BLaER1 treated with 17β-estradiol and CSF1 and Interleukin-3, amounts not matched to agents 10 nM and 100 nM (cell line): Measurements from ENCODE around the gene CFHR4.
"Not testable (repeated sequence)": the region's sequence is repeated elsewhere in the genome, so short reads cannot be mapped to it uniquely, and the experiment has no call there.

Experiments
- H3K27ac ChIP-seq, 11 experiments: shearing (Covaris generic); formaldehyde crosslinking; 2 replicates each; pipeline ENCODE4 v1.8.1; 2022
- H3K27me3 ChIP-seq, 11 experiments: shearing (Covaris generic); formaldehyde crosslinking; 2 replicates each; pipeline ENCODE4 v1.8.1; 2022
- H3K36me3 ChIP-seq, 11 experiments: shearing (Covaris generic); formaldehyde crosslinking; 2 replicates each; pipeline ENCODE4 v1.8.1; 2022
- H3K4me1 ChIP-seq, 10 experiments: shearing (Covaris generic); formaldehyde crosslinking; 2 replicates each; pipeline ENCODE4 v1.8.1; 2022
- H3K4me2 ChIP-seq, 11 experiments: shearing (Covaris generic); formaldehyde crosslinking; 2 replicates each; pipeline ENCODE4 v1.8.1; 2022
- H3K4me3 ChIP-seq, 10 experiments: shearing (Covaris generic); formaldehyde crosslinking; 2 replicates each; pipeline ENCODE4 v1.8.1; 2022
- H3K9ac ChIP-seq, 11 experiments: shearing (Covaris generic); formaldehyde crosslinking; 2 replicates each; pipeline ENCODE4 v1.8.1; 2022
- H3K9me3 ChIP-seq, 11 experiments: shearing (Covaris generic); formaldehyde crosslinking; replicated peaks in 1 of 11; 2 replicates each; pipeline ENCODE4 v1.8.1; 2022
- H4K20me1 ChIP-seq, 11 experiments: shearing (Covaris generic); formaldehyde crosslinking; 2 replicates each; pipeline ENCODE4 v1.8.1; 2022
- Cebpa-rat ChIP-seq, 11 experiments: shearing (Covaris generic); IDR thresholded peaks; 2 replicates each; pipeline ENCODE4 v1.8.1; 2022

The CFHR4 gene

GRCh38 chr1:196933531-196934189, 45.8 kb downstream of the CFHR4 start:
- Histone ChIP-seq H3K9me3 (no peaks in the 10 kb centered on the region), H3K4me1 (no peaks in the 10 kb centered on the region), H3K9ac (no peak overlapping the region), H3K4me3 (no peak overlapping the region), H3K27ac (no peak overlapping the region), H3K4me2 (no peak overlapping the region), H3K27me3 (no peaks in the 10 kb centered on the region), H4K20me1 (no peaks in the 10 kb centered on the region), H3K36me3 (no peaks in the 10 kb centered on the region)
- no peak for TF ChIP-seq Cebpa-rat (IDR thresholded peaks at IDR 0.05)

GRCh38 chr1:196941474-196941873, 53.6 kb downstream of the CFHR4 start:
- H3K4me3 ChIP-seq, H3K27ac ChIP-seq, H3K4me2 ChIP-seq, H3K9ac ChIP-seq, H3K27me3 ChIP-seq, H3K36me3 ChIP-seq, H3K9me3 ChIP-seq, H3K4me1 ChIP-seq, H4K20me1 ChIP-seq: not testable (repeated sequence)

GRCh38 chr1:196943568-196943967, 55.7 kb downstream of the CFHR4 start, which contains the start of gene CFHR2:
TSS of gene CFHR2 (plus strand) at chr1:196943738. CDS start at chr1:196943881, 143 bp downstream.
- not testable (repeated sequence) for H3K4me2 ChIP-seq, H3K27me3 ChIP-seq, H4K20me1 ChIP-seq, H3K36me3 ChIP-seq, H3K27ac ChIP-seq, H3K4me3 ChIP-seq, H3K4me1 ChIP-seq, H3K9me3 ChIP-seq, H3K9ac ChIP-seq

GRCh38 chr1:196951711-196952394, 64.0 kb downstream of the CFHR4 start:
- no peak for TF ChIP-seq Cebpa-rat (IDR thresholded peaks at IDR 0.05)
- Histone ChIP-seq H3K4me1 (no peaks in the 10 kb centered on the region), H3K4me3 (no peak overlapping the region), H3K9me3 (peaks cover 0 to 9% (median 0%) of the 10 kb centered on the region in 11 experiments; a peak in 2 of 22 replicates), H3K4me2 (no peak overlapping the region), H3K27me3 (no peaks in the 10 kb centered on the region), H4K20me1 (no peaks in the 10 kb centered on the region), H3K36me3 (no peaks in the 10 kb centered on the region), H3K27ac (no peak overlapping the region), H3K9ac (no peak overlapping the region)

GRCh38 chr1:196954778-196955177, 66.9 kb downstream of the CFHR4 start:
- Histone ChIP-seq H4K20me1 (no peaks in the 10 kb centered on the region), H3K4me1 (no peaks in the 10 kb centered on the region), H3K27me3 (no peaks in the 10 kb centered on the region), H3K9me3 (peaks cover 0 to 9% (median 0%) of the 10 kb centered on the region in 11 experiments; a peak in 2 of 22 replicates), H3K4me3 (no peak overlapping the region), H3K4me2 (no peak overlapping the region), H3K9ac (no peak overlapping the region), H3K36me3 (no peaks in the 10 kb centered on the region), H3K27ac (no peak overlapping the region)
- TF ChIP-seq Cebpa-rat (IDR thresholded peaks at IDR 0.05): no peak

- Histone ChIP-seq H3K4me2 (no peak overlapping the region), H3K27ac (no peak overlapping the region), H3K4me1 (no peaks in the 10 kb centered on the region), H3K9ac (no peak overlapping the region), H4K20me1 (no peaks in the 10 kb centered on the region; a peak in 1 of 22 replicates), H3K36me3 (no peaks in the 10 kb centered on the region), H3K4me3 (no peak overlapping the region), H3K27me3 (no peaks in the 10 kb centered on the region), H3K9me3 (peaks cover 0 to 9% (median 0%) of the 10 kb centered on the region in 11 experiments; a peak in 2 of 22 replicates)
- TF ChIP-seq Cebpa-rat (IDR thresholded peaks at IDR 0.05): no peak
Measured at GRCh38 chr1:196955926-196956325, 68.1 kb downstream of the CFHR4 start.

GRCh38 chr1:196960854-196961253, 73.0 kb downstream of the CFHR4 start:
- Histone ChIP-seq H3K9me3 (peaks cover 0 to 2% (median 0%) of the 10 kb centered on the region in 11 experiments; a peak in 2 of 22 replicates), H3K36me3 (no peaks in the 10 kb centered on the region), H3K27ac (no peak overlapping the region), H3K4me1 (no peaks in the 10 kb centered on the region), H3K27me3 (no peaks in the 10 kb centered on the region), H3K4me2 (no peak overlapping the region), H3K9ac (no peak overlapping the region), H4K20me1 (no peaks in the 10 kb centered on the region; a peak in 1 of 22 replicates), H3K4me3 (no peak overlapping the region)
- TF ChIP-seq Cebpa-rat (IDR thresholded peaks at IDR 0.05): no peak
